Sigmoid colon (tissue), 4 donors: ENCODE data around the gene FMN2.

Source experiments
- POLR2AphosphoS5 ChIP-seq, 4 donors: sonication (generic); formaldehyde crosslinking; IDR thresholded peaks; one replicate each; pipeline ENCODE4 v1.6.1; 2017; ENCODE audit warnings: antibody characterized with exemption in 4 of 4
- TF ChIP-seq, protein P1 (sequence below), 4 experiments: fragments of 450-650 bp in 3 of 4; fragments of 200-600 bp in 1 of 4; IDR thresholded peaks; one replicate each; pipeline ENCODE4 v1.5.1; 2016 to 2019; ENCODE audit warnings: antibody characterized with exemption in 4 of 4, mild to moderate bottlenecking in 3 of 4, moderate library complexity in 2 of 4

DNA sequence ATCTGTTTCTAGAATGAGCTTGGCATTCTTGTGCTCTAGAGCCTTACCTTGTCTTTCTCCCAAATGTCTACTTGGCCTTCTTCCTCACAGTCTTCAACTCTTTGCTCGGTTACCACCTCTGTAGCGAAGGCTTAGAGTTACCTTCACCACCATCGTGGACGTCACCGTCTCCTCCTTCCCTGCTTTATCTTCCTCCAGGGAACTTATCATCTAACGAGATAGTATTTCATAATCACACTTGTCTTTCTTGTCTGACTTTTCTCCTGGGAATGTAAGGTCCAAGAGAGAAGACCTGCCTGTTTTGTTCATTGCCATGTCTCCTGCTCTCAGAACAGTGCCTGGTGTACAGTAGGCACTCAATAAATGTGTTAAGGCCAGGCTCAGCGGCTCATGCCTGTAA lies 404.7 kb downstream of the FMN2 start:
- TF ChIP-seq POLR2AphosphoS5 (IDR thresholded peaks at IDR 0.05): no peak
- TF ChIP-seq, protein P1, sequence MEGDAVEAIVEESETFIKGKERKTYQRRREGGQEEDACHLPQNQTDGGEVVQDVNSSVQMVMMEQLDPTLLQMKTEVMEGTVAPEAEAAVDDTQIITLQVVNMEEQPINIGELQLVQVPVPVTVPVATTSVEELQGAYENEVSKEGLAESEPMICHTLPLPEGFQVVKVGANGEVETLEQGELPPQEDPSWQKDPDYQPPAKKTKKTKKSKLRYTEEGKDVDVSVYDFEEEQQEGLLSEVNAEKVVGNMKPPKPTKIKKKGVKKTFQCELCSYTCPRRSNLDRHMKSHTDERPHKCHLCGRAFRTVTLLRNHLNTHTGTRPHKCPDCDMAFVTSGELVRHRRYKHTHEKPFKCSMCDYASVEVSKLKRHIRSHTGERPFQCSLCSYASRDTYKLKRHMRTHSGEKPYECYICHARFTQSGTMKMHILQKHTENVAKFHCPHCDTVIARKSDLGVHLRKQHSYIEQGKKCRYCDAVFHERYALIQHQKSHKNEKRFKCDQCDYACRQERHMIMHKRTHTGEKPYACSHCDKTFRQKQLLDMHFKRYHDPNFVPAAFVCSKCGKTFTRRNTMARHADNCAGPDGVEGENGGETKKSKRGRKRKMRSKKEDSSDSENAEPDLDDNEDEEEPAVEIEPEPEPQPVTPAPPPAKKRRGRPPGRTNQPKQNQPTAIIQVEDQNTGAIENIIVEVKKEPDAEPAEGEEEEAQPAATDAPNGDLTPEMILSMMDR (IDR thresholded peaks at IDR 0.05): no peak
